GM12878 (cell line): Measurements from ENCODE around the gene HMCN1.

ENCODE experiments used
- ESRRA ChIP-seq: IDR thresholded peaks from 2 replicates; pipeline ENCODE4 v1.6.1; 2012; ENCODE audit warnings: mild to moderate bottlenecking, low read length, improper control_type of control experiment
- GABPA ChIP-seq: IDR thresholded peaks from 2 replicates; pipeline ENCODE4 v1.6.1; 2014; ENCODE audit warnings: antibody characterized with exemption, low read depth, mild to moderate bottlenecking, inconsistent platforms
- JUNB ChIP-seq: IDR thresholded peaks from 2 replicates; pipeline ENCODE4 v1.6.1; 2016; ENCODE audit warnings: antibody characterized with exemption, mild to moderate bottlenecking
- RFX5 ChIP-seq: IDR thresholded peaks from 2 replicates; pipeline ENCODE4 v1.6.1; 2011; ENCODE audit warnings: low read depth, low read length, improper control_type of control experiment
- SREBF2 ChIP-seq: IDR thresholded peaks from 2 replicates; pipeline ENCODE4 v1.6.1; 2012; ENCODE audit warnings: mild to moderate bottlenecking, low read length
- TF ChIP-seq, protein P1 (sequence below): IDR thresholded peaks from 2 replicates; pipeline ENCODE4 v1.6.1; 2011; ENCODE audit warnings: low read depth, low read length, improper control_type of control experiment, borderline replicate concordance
- TF ChIP-seq, protein P2 (sequence below): IDR thresholded peaks from 2 replicates; pipeline ENCODE4 v1.6.1; 2012; ENCODE audit warnings: low read depth, low read length, improper control_type of control experiment
- TF ChIP-seq, protein P3 (sequence below), 3 experiments: IDR thresholded peaks in 2 of 3; conservative IDR thresholded peaks in 1 of 3; 2 replicates each; pipeline ENCODE4 v1.5.1; 2011; ENCODE audit warnings: low read depth in 3 of 3, low read length in 3 of 3, mild to moderate bottlenecking in 3 of 3, control low read depth in 2 of 3, moderate library complexity in 2 of 3, inconsistent platforms in 1 of 3, mixed read lengths in 1 of 3; ENCODE audit not compliant: control insufficient read depth in 2 of 3, insufficient read depth in 1 of 3; ENCODE audit errors: extremely low read depth in 1 of 3
- TF ChIP-seq, protein P4 (sequence below): IDR thresholded peaks from 2 replicates; pipeline ENCODE4 v1.6.1; 2011; ENCODE audit warnings: low read depth, mild to moderate bottlenecking, low read length, moderate library complexity, borderline replicate concordance; ENCODE audit errors: extremely low read depth

DNA sequence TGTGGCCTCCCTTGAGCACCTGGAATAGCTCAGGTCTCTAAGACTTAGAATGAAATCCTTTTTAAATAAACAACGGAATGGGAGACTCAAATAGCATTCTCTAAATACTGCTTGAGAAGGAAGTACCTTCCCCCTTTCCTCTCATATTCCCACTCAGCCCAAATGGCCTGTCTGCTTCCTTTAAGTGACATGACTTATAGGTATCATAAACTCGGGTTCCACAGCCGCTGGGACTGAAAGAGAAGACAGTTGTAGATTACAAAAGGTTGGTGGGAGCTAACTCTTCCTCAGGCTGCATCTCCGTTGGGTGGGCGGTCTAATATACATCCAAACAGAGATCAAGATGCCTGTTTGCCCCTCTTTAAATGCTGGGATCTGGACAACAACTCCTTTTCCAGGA, 1.2 kb upstream of the HMCN1 start:
- TF ChIP-seq, protein P1, sequence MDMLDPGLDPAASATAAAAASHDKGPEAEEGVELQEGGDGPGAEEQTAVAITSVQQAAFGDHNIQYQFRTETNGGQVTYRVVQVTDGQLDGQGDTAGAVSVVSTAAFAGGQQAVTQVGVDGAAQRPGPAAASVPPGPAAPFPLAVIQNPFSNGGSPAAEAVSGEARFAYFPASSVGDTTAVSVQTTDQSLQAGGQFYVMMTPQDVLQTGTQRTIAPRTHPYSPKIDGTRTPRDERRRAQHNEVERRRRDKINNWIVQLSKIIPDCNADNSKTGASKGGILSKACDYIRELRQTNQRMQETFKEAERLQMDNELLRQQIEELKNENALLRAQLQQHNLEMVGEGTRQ = no peak
- TF ChIP-seq, protein P2, sequence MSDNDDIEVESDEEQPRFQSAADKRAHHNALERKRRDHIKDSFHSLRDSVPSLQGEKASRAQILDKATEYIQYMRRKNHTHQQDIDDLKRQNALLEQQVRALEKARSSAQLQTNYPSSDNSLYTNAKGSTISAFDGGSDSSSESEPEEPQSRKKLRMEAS = no peak
- TF ChIP-seq, protein P3, sequence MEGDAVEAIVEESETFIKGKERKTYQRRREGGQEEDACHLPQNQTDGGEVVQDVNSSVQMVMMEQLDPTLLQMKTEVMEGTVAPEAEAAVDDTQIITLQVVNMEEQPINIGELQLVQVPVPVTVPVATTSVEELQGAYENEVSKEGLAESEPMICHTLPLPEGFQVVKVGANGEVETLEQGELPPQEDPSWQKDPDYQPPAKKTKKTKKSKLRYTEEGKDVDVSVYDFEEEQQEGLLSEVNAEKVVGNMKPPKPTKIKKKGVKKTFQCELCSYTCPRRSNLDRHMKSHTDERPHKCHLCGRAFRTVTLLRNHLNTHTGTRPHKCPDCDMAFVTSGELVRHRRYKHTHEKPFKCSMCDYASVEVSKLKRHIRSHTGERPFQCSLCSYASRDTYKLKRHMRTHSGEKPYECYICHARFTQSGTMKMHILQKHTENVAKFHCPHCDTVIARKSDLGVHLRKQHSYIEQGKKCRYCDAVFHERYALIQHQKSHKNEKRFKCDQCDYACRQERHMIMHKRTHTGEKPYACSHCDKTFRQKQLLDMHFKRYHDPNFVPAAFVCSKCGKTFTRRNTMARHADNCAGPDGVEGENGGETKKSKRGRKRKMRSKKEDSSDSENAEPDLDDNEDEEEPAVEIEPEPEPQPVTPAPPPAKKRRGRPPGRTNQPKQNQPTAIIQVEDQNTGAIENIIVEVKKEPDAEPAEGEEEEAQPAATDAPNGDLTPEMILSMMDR (IDR thresholded peaks at IDR 0.05 in 2 of 3, conservative IDR thresholded peaks at IDR 0.05 in 1 of 3; ENCODE audit: control insufficient read depth in 2 of 3, extremely low read depth in 1 of 3, insufficient read depth in 1 of 3, low read depth in 3 of 3, low read length in 3 of 3) = no peak
- TF ChIP-seq, protein P4, sequence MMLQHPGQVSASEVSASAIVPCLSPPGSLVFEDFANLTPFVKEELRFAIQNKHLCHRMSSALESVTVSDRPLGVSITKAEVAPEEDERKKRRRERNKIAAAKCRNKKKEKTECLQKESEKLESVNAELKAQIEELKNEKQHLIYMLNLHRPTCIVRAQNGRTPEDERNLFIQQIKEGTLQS = no peak
- TF ChIP-seq JUNB = no peak
- no peak for TF ChIP-seq SREBF2
- no peak for TF ChIP-seq GABPA
- no peak for TF ChIP-seq RFX5
- TF ChIP-seq ESRRA = no peak
